Suppressor macrophage treated with lipopolysaccharide for 1 hour (primary cell): ENCODE measurements around the gene ACAP2.

Source experiments
- DNase-seq, 3 donors: peaks; one replicate each; pipeline ENCODE4 v3.0.0-alpha.2; 2020 to 2022

Gene ACAP2

GRCh38 chr3:195282961-195283360 lies 159.9 kb downstream of the ACAP2 start:
- no peak for DNase-seq

DNA sequence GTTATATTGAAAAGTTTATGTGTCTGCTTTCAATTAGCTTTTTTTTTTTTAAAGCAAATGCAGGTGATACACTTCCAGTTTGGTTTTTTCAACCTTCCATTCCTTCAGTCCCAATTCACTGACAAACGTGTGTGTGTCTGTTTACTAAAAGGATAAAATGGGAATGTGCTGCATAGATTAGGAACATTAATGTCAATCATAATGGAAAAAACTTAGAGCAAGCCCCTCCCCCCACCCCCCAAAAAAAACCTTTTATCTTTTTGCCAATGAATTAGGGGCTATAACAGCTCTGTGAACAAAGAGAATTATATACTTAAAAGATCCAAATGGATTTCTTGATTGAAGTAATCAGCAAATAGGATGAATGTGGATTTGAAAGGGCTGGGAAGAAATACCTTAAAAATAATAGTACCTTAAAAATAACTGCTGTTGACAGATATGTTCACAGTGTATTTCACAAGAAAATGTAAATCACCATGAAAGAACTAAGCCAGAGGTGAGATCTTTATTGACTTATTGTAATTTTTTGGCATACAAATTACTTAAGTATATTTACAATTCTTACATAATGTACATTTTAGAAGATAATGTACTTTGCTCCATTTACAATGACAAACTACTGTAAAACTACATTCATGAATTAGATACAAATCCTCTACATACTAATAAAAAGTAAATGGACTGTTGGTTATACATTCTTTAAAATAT lies 168.4 kb downstream of the ACAP2 start:
- DNase-seq: no peak

DNA sequence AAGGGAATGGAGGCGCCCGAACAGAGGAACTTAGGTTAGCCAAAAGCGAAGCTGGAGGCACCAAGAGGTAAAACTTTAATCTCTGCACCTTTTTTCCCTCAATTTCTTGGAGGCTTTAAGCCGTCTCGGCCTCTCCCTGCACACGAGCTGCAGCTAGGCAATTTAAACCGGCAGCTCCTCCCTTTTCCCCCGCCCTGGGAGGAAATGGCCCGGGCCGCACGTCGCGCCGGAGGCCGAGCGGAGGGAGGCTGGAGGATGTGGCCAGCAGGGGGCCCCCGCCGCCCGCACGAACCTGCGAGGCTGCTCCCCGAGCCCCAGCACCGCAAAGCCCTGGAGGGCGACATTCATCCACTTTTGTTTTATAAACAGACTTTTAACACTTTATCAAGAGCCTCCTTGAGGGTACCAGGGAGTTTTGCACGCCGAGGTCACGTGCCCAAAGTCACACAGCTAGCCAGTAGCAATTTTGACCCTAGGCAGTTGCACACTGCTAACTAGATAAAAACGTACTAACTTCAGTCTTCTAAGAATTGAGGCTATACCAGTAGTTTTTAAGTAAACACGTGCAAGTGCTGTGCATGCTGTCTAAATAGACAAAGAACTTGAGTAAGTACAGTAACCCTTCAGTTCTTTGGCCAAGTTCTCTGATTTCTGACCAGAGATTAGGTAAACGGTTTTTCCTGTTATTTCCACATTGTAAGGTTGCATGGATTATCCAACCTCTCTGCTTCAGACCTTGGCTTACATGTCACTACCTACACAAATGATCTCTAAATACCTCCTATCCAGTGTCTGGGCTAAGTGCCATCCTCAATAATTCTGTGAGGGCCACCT lies 171.2 kb downstream of the ACAP2 start:
- DNase-seq: peak; percentile 88 to 95 (median 92)

- peak; percentile 87 to 97 (median 94) for DNase-seq
These were observed 171.9 kb downstream of the ACAP2 start, which contains the start of gene XXYLT1 for GRCh38 chr3:195270817-195271409. XXYLT1 (minus strand) TSS chr3:195271159; CDS start chr3:195271058, 101 bp downstream.

DNA sequence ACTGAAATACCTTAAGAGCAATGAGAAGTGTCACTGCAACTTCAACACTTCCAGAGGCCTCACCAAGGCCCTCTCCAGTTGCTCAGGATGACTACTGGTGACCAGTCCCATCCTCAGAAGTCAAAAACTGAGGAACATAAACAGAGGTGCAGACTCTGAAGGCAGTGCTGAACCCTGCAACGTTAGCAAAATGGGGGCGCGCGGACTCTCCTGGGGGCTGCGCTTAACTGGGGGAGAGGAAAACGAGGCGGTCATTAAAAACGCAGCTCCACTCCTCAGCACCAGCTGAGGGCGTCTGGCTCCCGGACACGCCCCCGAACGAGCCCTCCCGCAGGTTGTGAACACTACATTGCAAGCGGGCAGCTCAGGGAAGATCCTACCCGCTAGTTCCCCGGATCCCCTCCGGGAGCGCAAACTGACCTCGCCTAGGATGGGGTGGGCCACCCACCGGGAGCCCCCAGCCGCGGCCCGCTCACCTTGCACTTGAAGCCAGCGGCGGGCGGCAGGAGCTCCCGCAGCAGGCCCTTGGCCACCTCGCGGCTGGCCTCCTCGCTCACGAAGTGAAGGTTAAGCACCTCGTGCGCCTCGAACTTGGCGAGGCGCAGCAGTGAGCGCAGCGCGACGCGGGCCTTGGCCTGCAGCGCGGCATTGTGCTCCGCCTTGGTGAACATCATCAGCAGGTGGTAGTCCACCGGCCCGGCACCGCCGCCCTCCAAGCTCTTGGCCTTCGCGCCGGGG lies 172.6 kb downstream of the ACAP2 start:
- peak; percentile 21 to 33 (median 24) for DNase-seq

DNA sequence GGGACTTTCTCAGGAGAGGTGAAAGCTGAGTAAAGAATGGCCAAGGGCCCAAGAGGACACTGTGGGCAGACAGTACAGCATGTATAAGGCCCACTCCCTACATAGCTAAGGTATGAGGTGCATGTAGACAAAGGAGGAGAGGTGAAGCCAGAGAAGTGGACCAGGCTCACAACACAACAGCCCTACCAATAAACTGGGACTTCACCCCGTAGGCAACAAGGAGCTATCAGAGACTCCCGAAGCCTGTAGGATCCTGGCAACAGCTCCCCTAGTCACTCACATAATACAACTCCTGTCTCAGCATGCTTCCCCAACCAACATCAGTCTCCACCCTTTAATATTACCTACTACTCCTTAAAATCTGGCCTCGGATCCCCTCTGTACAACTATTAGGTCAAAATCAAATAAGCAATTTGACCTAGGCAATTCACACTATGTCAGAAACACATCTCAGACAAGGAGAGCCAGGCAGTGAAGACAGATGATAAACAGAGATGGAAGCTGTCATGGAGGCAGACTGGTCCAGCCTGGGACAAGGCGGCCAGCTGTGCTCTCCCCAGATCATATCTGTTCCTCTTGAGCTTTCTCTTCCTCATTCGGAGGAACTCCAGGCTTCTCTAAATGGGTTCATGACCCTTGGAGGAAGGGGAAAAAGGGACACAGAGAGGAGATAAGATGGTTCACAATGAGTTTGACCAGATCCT lies 173.3 kb downstream of the ACAP2 start:
- DNase-seq: peak; percentile 59 to 69 (median 62)

DNA sequence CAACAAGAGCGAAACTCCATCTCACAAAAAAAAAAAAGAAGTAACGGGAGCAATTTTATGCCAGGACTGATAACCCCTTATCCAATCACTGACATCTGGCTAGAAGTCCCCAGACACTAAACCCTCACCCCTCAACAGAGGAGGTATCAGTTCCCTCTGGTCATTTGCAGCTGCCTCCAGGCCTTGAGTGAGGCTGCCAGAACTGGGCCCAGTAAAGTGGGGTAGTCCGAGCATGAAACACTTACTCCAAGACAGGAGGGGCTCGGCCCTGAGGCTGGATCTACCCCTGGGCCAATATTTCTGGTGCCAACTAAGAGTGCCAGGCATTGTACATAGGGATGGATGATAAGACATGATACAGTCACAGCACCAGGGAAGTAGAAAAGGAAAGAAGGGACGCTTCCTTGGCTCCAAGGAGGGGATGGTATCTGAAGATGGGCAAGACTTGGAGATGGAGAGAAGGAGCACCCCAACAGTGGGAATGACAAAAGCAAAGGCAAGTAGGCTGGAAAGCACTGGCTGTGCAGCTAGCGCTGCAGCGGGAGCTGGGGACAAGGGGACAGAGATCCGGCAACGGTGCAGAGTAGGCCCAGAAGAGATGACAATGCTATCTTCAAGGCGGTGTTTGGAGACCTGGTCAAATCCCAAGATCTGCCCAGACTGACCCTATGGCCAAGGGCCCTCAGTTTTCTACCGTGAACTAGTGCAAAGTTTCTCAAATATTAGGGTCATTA lies 174.1 kb downstream of the ACAP2 start:
- no peak for DNase-seq

GRCh38 chr3:195267096-195267495 lies 175.7 kb downstream of the ACAP2 start:
- no peak for DNase-seq

DNA sequence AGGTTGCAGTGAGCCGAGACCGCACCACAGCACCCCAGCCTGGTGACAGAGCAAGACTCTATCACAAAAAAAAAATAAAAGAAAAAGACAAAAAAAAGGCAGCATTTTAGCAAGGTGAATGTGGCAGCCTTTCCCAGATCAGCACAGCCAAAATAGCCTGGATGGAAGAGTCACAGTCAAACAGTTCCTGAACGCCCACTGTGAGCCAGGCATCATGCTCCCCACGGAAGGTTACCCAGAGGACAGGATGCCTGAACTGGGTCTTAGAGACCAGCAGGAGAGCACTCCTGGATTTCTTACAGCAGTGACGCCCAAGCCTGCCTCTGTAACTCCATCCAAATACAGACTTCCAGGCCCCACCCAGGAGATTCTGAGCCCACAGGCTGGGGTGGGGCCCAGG lies 176.4 kb downstream of the ACAP2 start:
- no peak for DNase-seq

DNA sequence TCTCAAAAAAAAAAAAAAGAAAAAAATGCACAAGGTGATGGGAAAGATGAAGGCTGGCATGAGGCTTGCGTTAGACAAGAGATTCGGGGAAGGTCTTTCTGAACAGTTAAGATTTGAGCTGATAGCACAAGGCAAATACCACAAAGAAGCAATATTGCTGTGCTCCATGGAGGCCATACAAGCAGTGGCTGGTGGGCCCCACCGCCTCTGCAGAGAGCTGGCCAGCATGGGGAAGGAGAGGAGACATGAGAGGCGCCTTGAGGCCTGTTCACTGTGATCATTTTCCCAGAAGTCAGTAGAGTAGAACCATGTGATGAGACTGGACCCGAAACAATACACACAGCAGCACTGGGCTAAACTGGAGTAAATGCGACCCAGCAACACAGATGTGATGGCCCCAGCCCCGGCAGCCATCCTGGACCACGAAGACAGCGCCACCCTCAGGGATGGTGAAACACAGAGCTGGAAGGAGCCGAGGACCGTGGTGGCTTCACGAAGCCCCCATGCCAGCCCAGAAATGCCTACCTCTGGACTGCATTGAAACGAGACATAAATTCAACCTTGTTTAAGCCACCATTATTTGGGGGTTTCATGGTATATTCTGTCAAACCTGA lies 177.3 kb downstream of the ACAP2 start:
- DNase-seq: no peak

- DNase-seq: no peak
These were observed 178.8 kb downstream of the ACAP2 start for GRCh38 chr3:195263925-195264600.

DNA sequence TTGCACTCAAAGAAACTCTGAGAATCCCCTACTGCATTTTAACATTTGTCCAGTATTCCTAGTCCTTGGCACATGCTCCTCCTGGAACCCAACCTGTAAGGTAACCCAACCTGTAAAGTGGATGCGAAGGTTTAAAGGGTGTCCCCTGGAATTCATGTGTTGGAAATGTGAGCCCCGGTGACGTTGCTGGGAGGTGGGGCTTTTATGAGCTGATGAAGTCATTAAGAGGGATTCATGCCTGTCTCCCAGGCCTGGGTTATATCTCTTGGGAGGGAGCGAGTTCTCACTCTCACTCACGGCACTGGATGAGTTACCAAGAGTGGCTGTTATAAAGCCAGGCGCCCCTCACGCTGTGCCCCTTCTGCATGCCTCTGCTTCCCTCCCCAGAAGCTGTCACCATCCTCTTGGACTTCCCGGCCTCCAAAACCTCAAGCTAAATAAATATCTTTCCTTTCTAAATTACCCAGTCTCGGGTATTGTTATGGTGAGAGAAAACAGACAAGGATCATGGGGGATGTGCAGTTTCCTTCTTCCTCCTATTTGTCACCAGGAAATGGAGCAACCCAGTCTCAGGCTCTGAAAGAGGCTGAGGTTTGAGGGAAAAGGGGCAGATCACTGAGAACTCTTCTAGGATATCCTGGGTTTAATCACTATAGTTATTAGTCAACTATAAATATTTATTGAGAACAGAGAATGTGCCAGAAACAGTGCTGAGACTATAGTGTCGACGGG lies 179.5 kb downstream of the ACAP2 start:
- peak; percentile 72 to 90 (median 85) for DNase-seq

DNA sequence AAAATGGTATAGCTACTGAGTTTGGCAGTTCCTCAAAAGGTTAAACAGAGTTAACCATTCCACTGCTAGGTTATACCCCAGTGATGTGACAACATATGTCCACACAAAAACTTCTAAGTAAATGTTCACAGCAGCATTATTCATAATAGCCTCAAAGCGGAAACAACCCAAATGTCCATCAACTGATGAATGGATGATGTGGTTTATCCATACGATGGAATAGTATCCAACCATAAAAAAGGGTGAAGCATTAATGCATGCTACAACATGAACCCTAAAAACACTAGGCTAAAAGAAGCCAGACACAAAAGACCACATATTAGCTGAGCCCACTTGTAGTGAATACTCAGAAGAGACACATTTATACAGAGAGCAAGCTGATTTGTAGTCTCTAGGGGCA lies 180.9 kb downstream of the ACAP2 start:
- no peak for DNase-seq

GRCh38 chr3:195260280-195260905 lies 182.4 kb downstream of the ACAP2 start:
- DNase-seq: peak; percentile 79 to 83 (median 83)

GRCh38 chr3:195259475-195260279 lies 183.1 kb downstream of the ACAP2 start:
- peak; percentile 80 to 93 (median 84) for DNase-seq

DNA sequence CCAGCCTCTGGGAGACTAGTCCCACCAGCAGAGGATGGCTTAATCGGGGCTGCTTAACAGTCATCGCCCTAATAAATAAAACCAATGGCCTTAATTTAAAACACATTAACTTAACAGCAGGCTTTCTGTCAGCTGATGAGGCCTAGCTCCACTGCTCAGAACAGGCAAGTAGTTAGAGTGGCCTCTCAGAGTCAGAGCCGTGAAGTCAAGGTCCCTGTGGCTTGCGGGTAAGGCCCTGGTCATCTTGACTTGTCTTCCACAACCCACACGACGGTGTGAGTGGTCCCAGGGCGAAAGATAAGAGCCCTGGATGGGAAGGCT lies 183.7 kb downstream of the ACAP2 start:
- no peak for DNase-seq

DNA sequence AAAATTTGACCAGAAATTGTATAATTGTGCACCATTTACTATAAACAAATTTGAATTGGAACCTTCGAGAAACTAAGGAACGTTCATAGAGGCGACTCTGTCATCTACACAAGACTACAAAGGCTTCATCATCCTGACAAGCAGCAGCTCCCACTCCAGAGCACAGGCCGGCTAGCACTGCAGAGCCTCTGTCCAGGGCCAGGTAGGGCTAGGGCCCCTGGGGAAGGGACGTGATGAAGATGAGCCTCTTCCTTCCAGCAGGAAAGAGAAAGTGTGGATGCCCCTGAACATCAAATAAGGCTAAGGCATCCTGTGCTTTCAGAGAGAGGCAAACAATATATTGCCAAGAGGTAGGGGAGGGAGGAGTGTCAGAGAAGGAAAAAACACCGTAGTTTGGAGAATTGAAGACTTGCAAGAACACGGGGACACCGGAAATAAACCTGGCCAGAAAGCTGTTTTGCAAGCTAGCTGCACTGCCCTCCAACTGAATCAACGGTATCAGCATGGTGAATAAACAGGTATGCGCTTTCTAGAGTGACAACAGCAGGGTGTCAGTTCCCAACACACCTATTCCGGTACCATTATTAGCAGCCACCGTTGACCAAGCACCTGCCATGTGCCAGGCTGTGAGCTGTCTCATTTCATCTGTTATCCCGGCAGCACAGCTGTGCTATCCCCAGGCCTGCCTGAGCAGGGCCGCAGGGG lies 184.2 kb downstream of the ACAP2 start:
- no peak for DNase-seq
